Activated B cell treated with CpG ODN at 0.5 μM for 24 hours (primary cell): ENCODE data around the gene CCDC88A. TPM values are rescaled to one million over a fixed set of nuclear protein-coding genes. Genes with fewer than 3 reads are reported as not detected.

ENCODE experiments used
- ATAC-seq: fragments of 200-7000 bp; cut with Tn5 transposase; one replicate; pipeline ENCODE4 v1.10.0; 2021; ENCODE audit warnings: low read depth, mild to moderate bottlenecking, moderate library complexity
- CTCF ChIA-PET: fragments of 350-600 bp; sonication (Branson Sonifier 250); formaldehyde crosslinking; loops from one replicate; lab custom pipeline; 2021; ENCODE audit warnings: antibody characterized with exemption; lab: Charles Lee
- POLR2A ChIA-PET: fragments of 350-600 bp; sonication (Branson Sonifier 250); formaldehyde crosslinking; loops from one replicate; lab custom pipeline; 2021; ENCODE audit warnings: antibody characterized with exemption; lab: Charles Lee
- DNase-seq: peaks from one replicate; pipeline ENCODE4 v3.0.0; 2022
- H3K27ac Mint-ChIP-seq: one replicate; pipeline ENCODE4 v1.8.0; 2020; ENCODE audit warnings: mixed read lengths
- H3K27me3 Mint-ChIP-seq: one replicate; pipeline ENCODE4 v1.8.0; 2021; ENCODE audit warnings: mixed read lengths
- H3K36me3 Mint-ChIP-seq: one replicate; pipeline ENCODE4 v1.8.0; 2021; ENCODE audit warnings: low read depth, mixed read lengths
- H3K4me1 Mint-ChIP-seq: one replicate; pipeline ENCODE4 v1.8.0; 2021; ENCODE audit warnings: mixed read lengths
- H3K4me3 Mint-ChIP-seq: one replicate; pipeline ENCODE4 v1.8.0; 2020; ENCODE audit warnings: mild to moderate bottlenecking, mixed read lengths
- H3K9me3 Mint-ChIP-seq: one replicate; pipeline ENCODE4 v1.8.0; 2020; ENCODE audit warnings: mixed read lengths
- CTCF ChIP-seq: fragments of 200-600 bp; IDR thresholded peaks from one replicate; pipeline ENCODE4 v1.8.0; 2022; ENCODE audit warnings: antibody characterized with exemption, mild to moderate bottlenecking
- intact Hi-C: fragments of 100-400 bp; cut with micrococcal nuclease; formaldehyde crosslinking; loops from one replicate; pipeline ENCODE4 v1.15.1; 2024
- total RNA-seq: library from RNA; stranded (reverse); gene quantifications from 2 replicates; pipeline ENCODE4 v1.2.3, GENCODE V29; 2022

The CCDC88A gene
- total RNA-seq, 1 donor from 2014 or later: 35.6 TPM

- ATAC-seq: no peak
- Mint-ChIP-seq H3K9me3 (no peaks in the 10 kb centered on the region), H3K27ac (no peak overlapping the region), H3K36me3 (no peaks in the 10 kb centered on the region), H3K27me3 (no peaks in the 10 kb centered on the region), H3K4me1 (no peaks in the 10 kb centered on the region), H3K4me3 (no peak overlapping the region)
- TF ChIP-seq CTCF: no peak
- no peak for DNase-seq
- intact Hi-C loops: loop anchor here (1.0 to 5.0 kb wide), 5 partner anchors 163 to 1325 kb away; partner anchors contain the start of gene MTIF2
- CTCF ChIA-PET: interaction anchor here (0.6 to 1.1 kb wide), 2 partner anchors 532 to 625 kb away, joined by 3 to 6 read pairs; no protein-coding TSS in a partner anchor
- POLR2A ChIA-PET: interaction anchor here (0.7 to 0.8 kb wide), 2 partner anchors 15 to 200 kb away, joined by 3 to 4 read pairs; partner anchors contain the start of genes CLHC1 and RPS27A
Measured at GRCh38 chr2:55431982-55432627, 12.4 kb upstream of the CCDC88A start.

- H3K4me1 Mint-ChIP-seq: no peaks in the 10 kb centered on the region
- no peaks in the 10 kb centered on the region for H3K27me3 Mint-ChIP-seq
- H3K36me3 Mint-ChIP-seq: no peaks in the 10 kb centered on the region
- H3K27ac Mint-ChIP-seq: no peak overlapping the region
- ChIA-PET POLR2A (no interaction called here), CTCF (interaction anchor here (1.0 to 1.5 kb wide), 3 partner anchors 10 to 765 kb away, joined by 3 to 4 read pairs (median 4); no protein-coding TSS in a partner anchor)
- DNase-seq (no peak), ATAC-seq (no peak)
- no peak overlapping the region for H3K4me3 Mint-ChIP-seq
- H3K9me3 Mint-ChIP-seq: no peaks in the 10 kb centered on the region
- no peak for TF ChIP-seq CTCF
- intact Hi-C loops: loop anchor here (5.0 kb wide), 1 partner anchor 253 kb away; no protein-coding TSS in a partner anchor
Measured at GRCh38 chr2:55430211-55430975, 10.7 kb upstream of the CCDC88A start.

- H3K9me3 Mint-ChIP-seq: no peaks in the 10 kb centered on the region
- POLR2A ChIA-PET: no interaction called here
- DNase-seq: no peak
- CTCF ChIA-PET: no interaction called here
- no peak for ATAC-seq
- H3K27me3 Mint-ChIP-seq: no peaks in the 10 kb centered on the region
- TF ChIP-seq CTCF: no peak
- no peaks in the 10 kb centered on the region for H3K36me3 Mint-ChIP-seq
- H3K27ac Mint-ChIP-seq: no peak overlapping the region
- intact Hi-C loops: no loop called here
- no peak overlapping the region for H3K4me3 Mint-ChIP-seq
- no peaks in the 10 kb centered on the region for H3K4me1 Mint-ChIP-seq
Measured at GRCh38 chr2:55428258-55428657, 8.6 kb upstream of the CCDC88A start.

GRCh38 chr2:55425431-55425831, 5.8 kb upstream of the CCDC88A start:
- DNase-seq: no peak
- no peak for TF ChIP-seq CTCF
- H3K9me3 Mint-ChIP-seq: no peaks in the 10 kb centered on the region
- ChIA-PET CTCF (no interaction called here), POLR2A (no interaction called here)
- intact Hi-C loops: no loop called here
- H3K4me1 Mint-ChIP-seq: peaks cover 10% of the 10 kb centered on the region
- no peak overlapping the region for H3K4me3 Mint-ChIP-seq
- ATAC-seq: no peak
- H3K27ac Mint-ChIP-seq: no peak overlapping the region
- H3K27me3 Mint-ChIP-seq: no peaks in the 10 kb centered on the region
- no peaks in the 10 kb centered on the region for H3K36me3 Mint-ChIP-seq
